Activated T-cell treated with anti-CD3 and anti-CD28 coated beads for 1 hour (primary cell): ENCODE measurements around the gene MVD.
A peak's percentile ranks its signal among the peaks of the same experiment; 100 is the strongest.
"Not testable (repeated sequence)": the region's sequence is repeated elsewhere in the genome, so short reads cannot be mapped to it uniquely, and the experiment has no call there.

ENCODE experiments used
- DNase-seq: peaks from one replicate; pipeline ENCODE4 v3.0.0-alpha.2; 2020; ENCODE audit warnings: low read depth

The MVD gene

GRCh38 chr16:88624977-88625576 lies 37.8 kb downstream of the MVD start:
- DNase-seq, result no peak

DNA sequence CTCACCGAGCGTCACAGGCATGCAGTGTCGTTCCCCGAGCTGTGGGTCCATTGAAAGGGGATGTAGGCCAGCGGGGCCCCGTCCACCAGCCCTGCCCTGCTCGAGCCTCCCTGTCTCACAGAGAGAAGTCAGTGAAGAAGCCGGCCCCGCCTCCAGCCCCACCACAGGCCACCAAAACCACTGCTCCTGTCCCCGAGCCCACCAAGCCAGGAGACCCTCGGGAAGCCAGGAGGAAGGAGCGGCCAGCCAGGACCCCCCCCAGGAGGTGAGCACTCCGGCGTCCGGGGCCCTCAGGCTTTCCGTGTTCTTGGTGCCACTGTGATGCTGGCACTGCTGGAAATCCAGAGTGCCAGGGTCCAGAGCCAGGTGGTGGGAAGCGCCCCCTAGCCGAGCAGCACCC lies 38.4 kb downstream of the MVD start:
- DNase-seq, result no peak

DNA sequence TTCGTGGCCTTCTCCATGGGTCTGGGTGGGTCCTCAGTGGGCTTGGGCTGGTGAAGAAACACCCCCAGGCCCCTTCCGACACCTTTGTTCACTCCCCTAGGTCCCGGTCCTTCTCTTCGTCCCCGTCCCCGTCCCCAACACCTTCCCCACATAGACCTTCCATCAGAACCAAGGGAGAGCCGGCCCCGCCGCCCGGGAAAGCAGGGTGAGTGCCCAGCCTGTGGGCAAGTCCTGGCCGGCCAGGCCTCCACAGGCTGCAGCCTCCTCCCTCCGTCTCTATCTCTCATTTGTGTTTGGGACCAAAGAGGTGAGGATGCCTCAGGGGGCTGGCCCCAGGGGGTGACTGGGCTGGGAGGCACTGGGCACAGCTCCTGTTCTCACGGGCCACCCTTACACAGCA lies 39.0 kb downstream of the MVD start:
- no peak for DNase-seq

DNA sequence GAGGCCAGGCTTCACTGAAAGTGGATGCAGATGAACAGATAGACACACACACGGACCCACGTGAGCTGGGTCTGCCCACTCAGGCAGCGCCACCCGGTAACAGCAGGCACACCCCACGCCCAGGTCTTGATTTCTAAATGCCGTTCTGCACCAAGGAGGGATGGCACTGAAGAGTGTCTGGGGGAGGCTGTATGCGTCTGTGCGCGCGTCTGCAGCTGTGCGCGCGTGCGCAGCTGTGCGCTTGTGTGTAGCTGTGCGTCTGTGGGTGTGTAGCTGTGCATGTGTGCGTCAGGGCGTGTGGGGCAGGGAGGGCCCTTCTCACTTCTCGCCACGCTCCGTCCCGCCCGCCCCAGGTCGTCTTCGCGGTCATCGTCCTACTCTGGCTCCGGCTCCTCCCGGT lies 40.0 kb downstream of the MVD start:
- DNase-seq, result no peak

DNA sequence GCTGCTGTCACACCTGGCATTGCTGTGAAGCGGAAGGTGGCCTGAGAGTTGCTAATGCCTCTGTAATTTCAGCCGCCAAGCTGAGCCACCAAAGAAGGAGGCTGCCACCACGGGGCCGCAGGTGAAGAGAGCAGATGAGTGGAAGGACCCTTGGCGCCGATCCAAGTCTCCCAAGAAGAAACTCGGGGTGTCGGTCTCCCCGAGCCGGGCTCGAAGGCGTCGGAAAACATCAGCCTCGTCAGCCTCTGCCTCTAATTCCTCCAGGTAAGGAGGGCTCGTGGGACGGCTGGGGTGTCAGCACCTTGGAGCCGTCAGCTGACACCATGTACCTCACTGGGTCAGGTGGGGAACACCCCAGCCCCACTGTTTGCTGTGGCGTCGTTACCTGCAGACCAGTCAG lies 40.8 kb downstream of the MVD start:
- no peak for DNase-seq

GRCh38 chr16:88619859-88620815 lies 42.8 kb downstream of the MVD start:
- DNase-seq, result peak; percentile 38

GRCh38 chr16:88618956-88619667 lies 43.8 kb downstream of the MVD start:
- DNase-seq, result no peak

DNA sequence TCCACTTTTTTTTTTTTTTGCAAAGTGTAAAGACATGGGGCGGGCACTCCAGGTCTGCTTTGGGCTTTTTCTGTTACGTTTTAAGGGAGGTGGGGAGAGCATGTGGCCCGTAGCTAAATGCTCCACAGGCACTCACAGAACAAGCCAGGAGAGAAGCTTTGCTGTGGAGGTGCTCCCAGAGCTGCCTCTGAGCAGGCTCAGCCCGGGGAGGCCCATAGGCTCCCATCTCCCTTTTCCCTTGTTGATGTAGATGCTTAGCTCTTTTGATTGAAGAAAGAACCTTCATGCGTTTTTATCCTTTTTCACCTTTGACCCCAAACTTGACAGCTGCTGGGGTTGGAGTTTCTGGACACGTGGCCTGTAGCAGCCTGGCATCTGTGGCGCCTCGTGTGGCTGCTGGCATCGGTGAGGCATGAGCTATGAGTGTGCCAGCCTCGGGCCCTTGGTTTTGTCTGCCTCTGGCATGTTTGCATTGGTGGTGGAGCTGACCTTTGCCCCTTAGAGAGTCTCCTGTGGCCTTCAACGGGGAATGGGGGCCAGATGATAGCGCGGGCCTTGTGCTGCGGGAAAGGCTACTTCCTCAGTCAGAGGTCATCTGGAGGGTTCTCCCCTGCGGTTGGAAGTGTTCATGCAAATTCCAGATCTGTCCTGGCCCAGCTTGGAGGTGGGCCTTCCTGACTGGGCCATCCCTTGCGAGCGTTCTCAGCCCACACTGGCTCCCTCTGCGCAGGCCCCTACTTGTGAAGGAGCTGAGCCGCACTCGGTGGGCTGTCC lies 44.5 kb downstream of the MVD start:
- no peak for DNase-seq

DNA sequence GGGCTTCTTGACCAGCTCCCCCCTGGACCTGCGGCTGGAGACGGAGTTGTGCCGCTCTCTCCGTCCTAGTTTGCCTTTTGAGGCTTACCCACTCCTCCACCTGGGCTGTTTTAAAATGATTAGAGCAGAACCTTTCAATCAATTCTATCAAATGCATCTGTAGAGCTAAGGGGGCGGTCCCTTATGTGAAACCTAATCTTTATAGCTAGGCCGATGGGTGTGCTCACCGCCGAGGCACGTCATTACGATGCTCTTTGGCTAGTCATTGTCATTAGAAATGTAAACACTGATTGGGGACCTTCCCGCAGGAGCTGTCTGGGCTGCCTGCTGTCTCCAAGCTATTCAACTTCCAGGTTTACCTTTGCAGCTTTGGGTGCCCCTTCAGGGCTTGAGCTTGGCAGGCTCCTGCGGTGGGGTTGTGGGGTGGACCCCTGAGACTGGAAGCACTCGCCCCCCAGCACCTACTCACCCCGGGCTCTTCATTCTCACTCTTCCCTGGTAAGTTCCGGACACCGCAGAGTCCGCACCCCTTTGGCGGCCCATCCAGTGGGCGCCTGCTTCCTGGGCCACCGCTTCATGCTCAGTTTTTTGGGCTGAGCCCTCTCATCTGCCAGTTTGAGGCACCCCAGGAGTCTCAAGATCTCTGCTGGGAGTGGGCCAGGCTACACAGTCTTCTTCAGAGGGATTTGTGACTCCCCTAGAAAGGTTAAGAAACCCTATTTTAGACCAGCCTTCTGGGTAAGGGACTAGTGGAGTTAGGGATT lies 45.4 kb downstream of the MVD start:
- DNase-seq, result no peak

- no peak for DNase-seq
Measured at GRCh38 chr16:88616736-88617135, 46.2 kb downstream of the MVD start.

DNA sequence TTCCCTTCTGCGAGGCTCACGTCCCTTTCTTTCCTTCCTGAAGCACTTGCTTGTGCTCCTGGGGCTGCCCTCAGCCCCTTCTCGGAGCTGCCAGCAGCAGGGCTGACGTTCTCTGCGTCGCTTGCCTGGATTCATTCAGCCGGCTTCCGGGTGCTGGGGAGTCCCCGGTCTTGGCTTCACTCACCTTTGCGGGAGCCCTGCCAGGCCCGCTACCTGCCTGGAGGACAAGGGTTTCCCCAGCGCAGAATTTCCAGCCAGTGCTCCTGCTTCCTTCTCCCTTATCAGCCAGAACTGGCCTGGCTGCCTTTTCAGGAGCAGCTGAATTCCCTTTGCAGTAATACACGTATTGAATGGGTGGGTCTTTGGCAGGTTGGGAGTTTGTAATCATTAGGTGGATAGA lies 46.6 kb downstream of the MVD start:
- DNase-seq, result no peak

DNA sequence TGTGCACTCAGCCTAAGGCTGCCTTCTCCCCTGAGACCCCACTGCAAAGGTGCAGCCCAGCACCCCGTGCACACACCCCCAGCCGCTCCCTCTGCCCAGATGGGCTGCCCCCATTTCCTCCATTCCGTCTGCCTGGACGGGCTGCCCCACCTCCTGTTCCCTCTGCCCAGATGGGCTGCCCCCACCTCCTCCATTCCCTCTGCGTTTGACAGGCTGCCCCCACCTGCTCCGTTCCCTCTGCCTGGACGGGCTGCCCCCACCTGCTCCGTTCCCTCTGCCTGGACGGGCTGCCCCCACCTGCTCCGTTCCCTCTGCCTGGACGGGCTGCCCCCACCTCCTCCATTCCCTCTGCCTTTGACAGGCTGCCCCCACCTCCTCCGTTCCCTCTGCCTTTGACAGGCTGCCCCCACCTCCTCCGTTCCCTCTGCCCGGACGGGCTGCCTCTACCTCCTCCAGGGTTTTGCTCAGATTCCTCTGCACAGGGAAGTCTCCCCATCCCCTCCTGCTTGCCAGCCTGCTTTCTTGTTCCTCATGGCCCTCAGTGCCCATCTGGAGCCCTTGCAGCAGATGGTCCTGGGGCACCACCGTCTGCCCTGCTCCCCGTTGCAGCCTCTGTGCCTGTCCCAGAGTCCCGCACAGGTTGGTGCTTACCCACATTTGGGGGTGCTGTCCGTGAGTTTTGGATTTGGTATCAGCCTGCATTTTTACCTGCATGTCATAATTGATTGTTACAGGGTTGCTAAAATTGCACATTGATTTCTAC lies 47.9 kb downstream of the MVD start:
- DNase-seq, result no peak

GRCh38 chr16:88613911-88614817 lies 48.7 kb downstream of the MVD start:
- no peak for DNase-seq

DNA sequence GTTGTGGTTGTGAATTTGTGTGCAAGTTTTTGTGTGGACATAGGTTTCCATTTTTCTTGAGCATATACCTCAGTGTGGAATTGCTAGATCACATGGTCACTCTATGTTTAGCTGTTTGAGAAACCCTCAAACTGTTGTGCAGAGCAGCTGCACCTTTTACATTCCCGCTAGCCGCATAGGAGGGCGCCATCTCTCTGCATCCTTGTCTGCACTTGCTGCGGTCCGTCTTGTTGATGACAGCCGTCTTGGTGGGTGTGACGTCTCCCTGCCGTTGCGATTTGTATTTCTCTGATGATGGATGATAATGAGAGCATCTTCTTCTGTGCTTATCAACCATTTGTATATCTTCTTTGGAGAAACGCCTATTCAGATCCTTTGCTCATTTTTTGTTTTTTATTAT lies 49.6 kb downstream of the MVD start:
- no peak for DNase-seq

DNA sequence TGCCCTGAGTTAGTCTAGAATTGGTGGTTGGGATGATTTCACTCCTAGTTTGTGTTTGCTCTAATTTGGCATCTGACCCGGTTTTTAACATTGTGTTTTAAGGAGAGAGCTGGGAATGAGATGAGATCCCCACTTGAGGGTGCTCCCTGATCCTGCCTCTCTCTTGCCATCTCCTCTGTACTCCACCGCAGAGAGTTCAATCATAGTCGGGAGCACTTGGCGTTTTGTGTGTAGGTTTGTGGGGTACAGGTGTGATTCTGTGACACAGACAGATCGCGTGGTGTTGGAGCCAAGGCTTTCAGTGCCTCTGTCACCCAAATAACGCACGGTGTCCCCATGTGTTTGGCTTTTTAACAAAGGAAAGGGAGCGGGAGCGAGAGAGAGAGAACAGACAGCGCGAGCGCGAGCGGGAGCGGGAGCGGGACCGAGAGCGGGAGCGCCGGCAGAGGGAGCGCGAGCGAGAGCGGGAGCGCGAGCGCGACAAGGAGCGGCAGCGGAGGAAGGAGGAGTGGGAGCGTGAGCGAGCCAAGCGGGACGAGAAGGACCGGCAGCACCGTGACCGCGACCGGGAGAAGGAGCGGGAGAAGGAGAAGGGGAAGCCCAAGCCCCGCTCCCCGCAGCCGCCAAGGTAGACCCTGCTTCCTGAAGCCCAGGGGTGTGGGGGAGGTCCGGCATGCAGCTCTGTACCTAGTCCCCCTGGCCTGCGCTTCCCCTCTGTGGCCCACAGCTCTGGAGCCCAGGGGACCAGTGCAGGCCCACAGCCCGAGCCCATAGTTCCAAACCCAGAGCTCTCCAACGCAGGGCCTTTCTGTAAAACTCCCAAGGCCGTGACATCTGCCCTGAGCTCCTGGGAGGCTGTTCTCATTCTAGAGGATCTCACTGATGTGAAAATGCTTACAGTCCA lies 51.7 kb downstream of the MVD start:
- no peak for DNase-seq

DNA sequence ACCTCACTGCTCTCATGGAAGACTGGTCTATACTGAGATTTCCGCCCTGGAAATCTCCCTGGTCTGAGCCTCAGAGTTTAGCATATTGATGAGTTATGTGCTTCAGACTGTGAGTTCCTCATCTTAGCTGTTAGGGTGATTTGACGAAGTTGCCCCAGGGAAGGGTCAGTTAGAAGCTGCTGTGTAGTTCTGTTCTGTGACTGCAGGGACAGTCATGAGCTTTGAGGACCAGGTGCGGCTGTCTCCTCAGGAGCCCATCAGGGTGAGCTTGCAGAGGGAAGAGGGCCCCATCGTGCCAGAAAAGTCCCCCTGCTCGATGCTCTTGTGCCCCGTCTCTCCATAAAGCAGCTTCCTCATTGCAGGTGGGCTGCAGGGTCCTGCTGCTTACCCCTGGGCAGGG lies 52.8 kb downstream of the MVD start:
- no peak for DNase-seq

DNA sequence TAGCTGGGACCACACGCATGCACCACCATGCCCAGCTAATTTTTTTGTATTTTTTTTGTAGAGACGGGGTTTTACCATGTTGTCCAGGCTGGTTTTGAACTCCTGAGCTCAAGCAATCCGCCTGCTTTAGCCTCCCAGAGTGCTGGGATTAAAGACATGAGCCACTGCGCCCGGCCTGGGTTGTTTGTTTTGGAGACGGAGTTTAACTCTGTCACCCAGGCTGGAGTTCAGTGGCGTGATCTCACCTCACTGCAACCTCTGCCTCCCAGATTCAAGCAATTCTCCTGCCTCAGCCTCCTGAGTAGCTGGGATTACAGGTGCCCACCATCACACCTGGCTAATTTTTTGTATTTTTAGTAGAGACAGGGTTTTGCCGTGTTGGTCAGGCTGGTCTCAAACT lies 53.5 kb downstream of the MVD start:
- DNase-seq, result not testable (repeated sequence)

- no peak for DNase-seq
Measured at GRCh38 chr16:88608076-88608475, 54.8 kb downstream of the MVD start.
